Stimulated activated naive CD8-positive, alpha-beta T cell treated with anti-CD3 and anti-CD28 coated beads, Interleukin-15, Interleukin-2, amounts not matched to agents 100 ng/mL and 50 ng/mL, for 24 hours (primary cell): ENCODE results near the gene GPD1L.

Experiments
- H3K27ac Mint-ChIP-seq: one replicate; pipeline ENCODE4 v1.8.0; 2021; ENCODE audit warnings: mild to moderate bottlenecking, mixed read lengths
- H3K27me3 Mint-ChIP-seq: one replicate; pipeline ENCODE4 v1.8.0; 2021; ENCODE audit warnings: mixed read lengths
- H3K36me3 Mint-ChIP-seq: one replicate; pipeline ENCODE4 v1.8.0; 2021; ENCODE audit warnings: low read depth, mixed read lengths
- H3K4me1 Mint-ChIP-seq: one replicate; pipeline ENCODE4 v1.8.0; 2021; ENCODE audit warnings: low read depth, mixed read lengths
- H3K4me3 Mint-ChIP-seq: one replicate; pipeline ENCODE4 v1.8.0; 2021; ENCODE audit warnings: mild to moderate bottlenecking, mixed read lengths
- H3K9me3 Mint-ChIP-seq: one replicate; pipeline ENCODE4 v1.8.0; 2021; ENCODE audit warnings: mixed read lengths

The GPD1L gene

DNA sequence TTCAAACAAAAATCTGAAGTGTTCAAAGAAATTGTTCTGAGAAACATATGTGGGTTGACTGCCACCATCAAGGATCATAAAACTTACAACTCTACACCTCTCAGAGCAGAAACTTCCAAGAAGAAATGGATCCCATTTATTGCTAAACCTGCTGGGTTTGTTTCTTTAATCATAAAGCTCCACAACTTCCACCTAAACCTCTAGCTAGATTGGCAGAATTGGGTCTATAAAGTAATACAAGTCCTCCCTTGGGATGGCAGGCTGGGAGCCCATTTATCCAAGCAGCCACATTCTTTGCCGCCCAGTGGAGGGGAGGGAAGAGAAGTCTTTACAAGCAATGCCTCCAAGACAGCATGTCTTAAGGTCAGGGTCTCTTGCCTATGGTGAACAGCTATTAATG, 91.6 kb downstream of the GPD1L start:
- no peaks in the 10 kb centered on the region for H3K4me1 Mint-ChIP-seq
- H3K27me3 Mint-ChIP-seq: peaks cover 4% of the 10 kb centered on the region
- no peaks in the 10 kb centered on the region for H3K9me3 Mint-ChIP-seq
- no peak overlapping the region for H3K27ac Mint-ChIP-seq
- no peak overlapping the region for H3K4me3 Mint-ChIP-seq
- H3K36me3 Mint-ChIP-seq: no peaks in the 10 kb centered on the region

- no peak overlapping the region for H3K27ac Mint-ChIP-seq
- H3K4me1 Mint-ChIP-seq: no peaks in the 10 kb centered on the region
- H3K36me3 Mint-ChIP-seq: no peaks in the 10 kb centered on the region
- no peaks in the 10 kb centered on the region for H3K9me3 Mint-ChIP-seq
- H3K4me3 Mint-ChIP-seq: no peak overlapping the region
- H3K27me3 Mint-ChIP-seq: peaks cover 7% of the 10 kb centered on the region
These were observed 92.3 kb downstream of the GPD1L start for GRCh38 chr3:32198714-32199113.

DNA sequence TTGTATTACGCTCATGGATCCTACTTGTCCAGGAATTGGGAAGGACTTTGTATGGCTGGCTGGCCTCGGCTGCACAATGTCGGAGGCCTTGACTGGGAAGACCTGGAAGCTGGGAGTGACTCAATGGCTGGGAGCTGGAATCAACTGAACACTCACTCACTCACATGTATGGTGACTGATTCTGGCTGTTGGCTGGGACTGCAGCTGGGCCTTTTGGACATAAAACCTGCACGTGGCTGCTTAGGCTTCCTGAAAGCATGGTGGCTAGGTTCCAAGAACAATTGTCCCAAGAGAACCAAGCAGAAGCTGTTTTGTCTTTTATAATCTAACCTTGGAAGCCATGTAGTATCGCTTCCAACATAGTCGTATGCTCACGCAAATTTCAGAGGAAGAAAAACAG, 94.1 kb downstream of the GPD1L start:
- H3K27ac Mint-ChIP-seq: no peak overlapping the region
- no peaks in the 10 kb centered on the region for H3K36me3 Mint-ChIP-seq
- no peaks in the 10 kb centered on the region for H3K4me1 Mint-ChIP-seq
- H3K9me3 Mint-ChIP-seq: no peaks in the 10 kb centered on the region
- H3K4me3 Mint-ChIP-seq: no peak overlapping the region
- H3K27me3 Mint-ChIP-seq: peaks cover 8% of the 10 kb centered on the region

DNA sequence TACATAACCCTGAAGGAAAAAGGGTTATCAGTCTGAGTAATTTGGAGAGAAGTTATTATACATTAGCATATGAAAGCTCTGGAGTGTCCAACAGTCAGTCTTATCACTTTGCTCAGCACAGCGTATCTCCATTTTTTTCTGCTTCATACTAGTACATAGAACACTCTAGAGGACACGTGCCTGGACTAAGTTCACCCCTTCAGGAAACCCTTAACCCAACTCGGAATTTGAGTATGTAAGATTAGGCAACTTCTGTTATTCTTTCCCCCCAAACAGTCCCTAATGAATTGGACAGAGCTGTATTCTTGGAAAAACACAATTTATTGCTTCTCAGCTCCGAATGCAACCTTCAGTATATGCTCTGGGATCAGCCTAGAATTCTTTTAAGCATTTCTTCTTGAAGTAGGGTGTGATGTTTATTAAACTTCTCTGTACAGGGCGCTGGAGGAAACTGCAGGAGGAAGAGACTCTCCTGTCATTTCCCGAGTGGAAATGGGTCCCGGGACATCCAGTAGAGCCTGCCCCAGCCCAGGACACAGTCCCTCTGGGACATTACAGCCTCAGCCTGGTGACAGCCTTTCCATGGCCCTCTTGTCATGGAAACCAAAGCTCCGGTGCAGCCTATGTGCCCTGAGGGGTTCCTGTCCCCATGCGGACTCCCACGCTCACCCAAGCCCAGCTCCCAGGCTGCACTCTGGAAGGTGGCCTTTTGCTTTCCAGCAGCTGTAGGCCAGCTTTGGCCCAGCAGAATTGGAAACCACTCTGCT, 94.8 kb downstream of the GPD1L start:
- Mint-ChIP-seq H3K36me3 (no peaks in the 10 kb centered on the region), H3K4me1 (no peaks in the 10 kb centered on the region), H3K4me3 (no peak overlapping the region), H3K9me3 (no peaks in the 10 kb centered on the region), H3K27me3 (peaks cover 8% of the 10 kb centered on the region), H3K27ac (no peak overlapping the region)

DNA sequence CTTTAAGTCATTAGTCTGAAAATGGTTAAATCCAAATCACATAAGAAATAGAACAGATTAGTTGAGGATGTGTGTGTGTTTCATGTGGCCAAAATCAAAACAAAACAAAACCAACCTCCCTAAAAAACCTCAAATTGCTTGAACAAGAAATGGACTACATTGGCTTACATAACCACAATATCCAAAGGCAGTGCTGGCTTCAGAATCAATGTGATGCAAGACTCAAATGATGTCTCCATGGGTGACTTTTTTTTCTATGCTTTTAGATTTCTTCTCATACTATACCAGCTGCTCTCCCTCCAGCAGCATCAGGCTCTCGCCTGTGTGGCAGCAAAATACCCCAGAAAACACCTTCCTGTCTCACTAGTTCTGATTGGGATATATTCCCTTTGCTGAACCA, 96.1 kb downstream of the GPD1L start:
- Mint-ChIP-seq H3K4me1 (no peaks in the 10 kb centered on the region), H3K4me3 (no peak overlapping the region), H3K27ac (no peak overlapping the region), H3K36me3 (no peaks in the 10 kb centered on the region), H3K9me3 (no peaks in the 10 kb centered on the region), H3K27me3 (peaks cover 4% of the 10 kb centered on the region)

DNA sequence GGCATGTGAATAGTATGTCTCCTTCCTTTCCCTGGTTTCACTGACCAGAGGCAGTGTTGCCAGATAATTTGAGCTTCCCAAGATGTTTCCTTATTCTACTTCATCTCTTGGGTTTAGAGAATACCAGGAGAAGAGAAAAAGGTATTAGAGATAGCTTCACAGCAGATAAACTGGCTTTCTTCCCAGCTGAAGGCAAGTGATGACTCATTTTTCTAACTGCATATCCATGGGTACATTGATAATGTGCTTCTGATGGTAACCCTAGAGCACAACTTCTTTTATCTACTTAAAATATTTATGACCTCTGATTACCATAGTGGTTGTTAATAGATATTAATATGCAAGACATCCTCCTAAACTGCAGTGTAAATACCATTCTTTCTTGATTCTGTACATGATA, 97.4 kb downstream of the GPD1L start:
- no peaks in the 10 kb centered on the region for H3K36me3 Mint-ChIP-seq
- no peak overlapping the region for H3K4me3 Mint-ChIP-seq
- no peaks in the 10 kb centered on the region for H3K9me3 Mint-ChIP-seq
- H3K27ac Mint-ChIP-seq: no peak overlapping the region
- H3K4me1 Mint-ChIP-seq: no peaks in the 10 kb centered on the region
- H3K27me3 Mint-ChIP-seq: peaks cover 4% of the 10 kb centered on the region

DNA sequence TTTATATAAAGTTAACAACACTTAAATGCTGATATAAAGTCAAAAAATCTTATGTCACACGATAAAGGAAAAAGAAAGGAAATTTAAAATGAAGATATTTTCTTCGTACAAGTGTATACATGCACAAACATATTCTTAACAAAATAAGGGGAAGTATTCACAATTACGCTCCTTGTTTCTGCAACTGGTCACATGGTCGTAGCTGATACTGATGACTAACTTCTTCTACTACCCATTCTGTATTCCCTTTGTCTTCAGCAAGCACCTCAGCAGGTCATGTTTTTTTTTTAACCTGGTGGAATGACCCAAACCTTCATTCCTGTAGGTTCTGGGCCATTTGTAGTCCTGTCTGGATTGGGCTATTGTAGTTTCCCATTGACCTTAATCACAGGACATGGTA, 102.0 kb downstream of the GPD1L start:
- Mint-ChIP-seq H3K4me3 (no peak overlapping the region), H3K9me3 (no peaks in the 10 kb centered on the region), H3K27ac (no peak overlapping the region), H3K27me3 (peaks cover 4% of the 10 kb centered on the region), H3K4me1 (no peaks in the 10 kb centered on the region), H3K36me3 (no peaks in the 10 kb centered on the region)

- H3K27ac Mint-ChIP-seq: no peak overlapping the region
- H3K4me3 Mint-ChIP-seq: no peak overlapping the region
- H3K4me1 Mint-ChIP-seq: no peaks in the 10 kb centered on the region
- peaks cover 3% of the 10 kb centered on the region for H3K36me3 Mint-ChIP-seq
- peaks cover 12% of the 10 kb centered on the region for H3K9me3 Mint-ChIP-seq
- no peaks in the 10 kb centered on the region for H3K27me3 Mint-ChIP-seq
These were observed 108.8 kb downstream of the GPD1L start for GRCh38 chr3:32215185-32215584.

- no peak overlapping the region for H3K27ac Mint-ChIP-seq
- no peaks in the 10 kb centered on the region for H3K27me3 Mint-ChIP-seq
- H3K4me3 Mint-ChIP-seq: no peak overlapping the region
- H3K36me3 Mint-ChIP-seq: peaks cover 3% of the 10 kb centered on the region
- no peaks in the 10 kb centered on the region for H3K4me1 Mint-ChIP-seq
- peaks cover 12% of the 10 kb centered on the region for H3K9me3 Mint-ChIP-seq
These were observed 109.9 kb downstream of the GPD1L start for GRCh38 chr3:32216172-32216783.

DNA sequence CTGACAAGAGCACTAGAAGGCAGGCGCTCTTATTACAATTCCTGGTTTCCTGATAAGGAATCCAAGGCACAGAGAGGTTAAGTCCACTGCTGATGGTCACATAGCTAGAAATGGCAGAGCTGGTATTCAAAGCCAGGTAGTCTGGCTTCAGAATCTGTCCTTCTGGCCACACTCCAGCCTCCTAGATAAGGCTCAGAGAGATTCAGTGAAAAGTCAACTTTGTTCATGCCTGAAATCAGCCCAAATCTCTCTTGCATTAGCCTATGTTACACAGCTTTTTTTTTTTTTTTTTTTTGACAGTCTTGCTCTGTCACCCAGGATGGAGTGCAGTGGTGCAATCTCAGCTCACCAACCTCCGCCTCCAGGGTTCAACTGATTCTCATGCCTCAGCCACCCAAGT, 110.9 kb downstream of the GPD1L start:
- Mint-ChIP-seq H3K36me3 (peaks cover 3% of the 10 kb centered on the region), H3K4me1 (no peaks in the 10 kb centered on the region), H3K27me3 (no peaks in the 10 kb centered on the region), H3K27ac (no peak overlapping the region), H3K9me3 (peaks cover 12% of the 10 kb centered on the region), H3K4me3 (no peak overlapping the region)
